ENCODE measurements around the gene FAM180A. TPM values are rescaled to one million over a fixed set of nuclear protein-coding genes. Genes with fewer than 3 reads are reported as not detected.

Gene FAM180A
- total RNA-seq, 1 experiment from 2014 or later, result not detected

DNA sequence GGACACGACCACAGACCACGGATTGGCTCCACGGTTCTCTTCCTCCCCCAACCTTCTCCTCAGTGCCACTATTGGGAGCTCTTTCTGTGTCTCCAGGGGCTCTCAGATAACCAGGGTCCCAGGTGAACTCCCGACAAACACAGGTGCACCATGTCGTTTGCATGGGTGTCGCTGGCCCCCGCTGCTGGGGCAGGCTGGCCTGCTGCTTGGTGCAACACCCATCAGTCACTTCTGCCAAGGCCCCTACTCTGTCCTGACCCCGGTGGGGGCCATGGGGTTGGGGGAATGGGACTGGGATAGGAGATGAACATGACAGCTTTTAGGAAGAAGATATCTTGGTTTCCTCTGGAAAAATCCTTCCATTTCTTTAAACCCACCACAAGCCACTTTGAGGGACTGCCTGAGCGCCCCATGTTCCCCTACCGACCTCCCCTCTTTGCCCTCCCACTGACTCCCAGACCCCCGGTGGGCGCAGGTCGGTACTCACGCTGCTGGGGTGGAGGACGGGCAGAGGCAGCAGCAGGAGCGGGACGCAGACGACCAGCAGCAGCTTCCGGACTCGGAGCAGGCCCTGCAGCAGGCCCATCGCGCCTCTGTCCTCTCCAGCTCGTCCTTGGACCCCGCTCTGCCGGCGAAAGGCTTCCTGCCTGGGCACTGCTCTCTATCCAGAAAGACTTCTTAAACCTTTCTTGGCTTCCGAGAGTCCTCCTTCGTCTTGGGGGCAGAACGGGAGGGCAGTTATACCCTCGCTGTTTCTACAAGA is 21.5 kb downstream of the FAM180A start:
- BruUV-seq (replicated peaks), result no TSS peak
- TF ChIP-seq, protein P1, sequence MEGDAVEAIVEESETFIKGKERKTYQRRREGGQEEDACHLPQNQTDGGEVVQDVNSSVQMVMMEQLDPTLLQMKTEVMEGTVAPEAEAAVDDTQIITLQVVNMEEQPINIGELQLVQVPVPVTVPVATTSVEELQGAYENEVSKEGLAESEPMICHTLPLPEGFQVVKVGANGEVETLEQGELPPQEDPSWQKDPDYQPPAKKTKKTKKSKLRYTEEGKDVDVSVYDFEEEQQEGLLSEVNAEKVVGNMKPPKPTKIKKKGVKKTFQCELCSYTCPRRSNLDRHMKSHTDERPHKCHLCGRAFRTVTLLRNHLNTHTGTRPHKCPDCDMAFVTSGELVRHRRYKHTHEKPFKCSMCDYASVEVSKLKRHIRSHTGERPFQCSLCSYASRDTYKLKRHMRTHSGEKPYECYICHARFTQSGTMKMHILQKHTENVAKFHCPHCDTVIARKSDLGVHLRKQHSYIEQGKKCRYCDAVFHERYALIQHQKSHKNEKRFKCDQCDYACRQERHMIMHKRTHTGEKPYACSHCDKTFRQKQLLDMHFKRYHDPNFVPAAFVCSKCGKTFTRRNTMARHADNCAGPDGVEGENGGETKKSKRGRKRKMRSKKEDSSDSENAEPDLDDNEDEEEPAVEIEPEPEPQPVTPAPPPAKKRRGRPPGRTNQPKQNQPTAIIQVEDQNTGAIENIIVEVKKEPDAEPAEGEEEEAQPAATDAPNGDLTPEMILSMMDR (IDR thresholded peaks at IDR 0.05), result no peak
- TF ChIP-seq, protein P2, sequence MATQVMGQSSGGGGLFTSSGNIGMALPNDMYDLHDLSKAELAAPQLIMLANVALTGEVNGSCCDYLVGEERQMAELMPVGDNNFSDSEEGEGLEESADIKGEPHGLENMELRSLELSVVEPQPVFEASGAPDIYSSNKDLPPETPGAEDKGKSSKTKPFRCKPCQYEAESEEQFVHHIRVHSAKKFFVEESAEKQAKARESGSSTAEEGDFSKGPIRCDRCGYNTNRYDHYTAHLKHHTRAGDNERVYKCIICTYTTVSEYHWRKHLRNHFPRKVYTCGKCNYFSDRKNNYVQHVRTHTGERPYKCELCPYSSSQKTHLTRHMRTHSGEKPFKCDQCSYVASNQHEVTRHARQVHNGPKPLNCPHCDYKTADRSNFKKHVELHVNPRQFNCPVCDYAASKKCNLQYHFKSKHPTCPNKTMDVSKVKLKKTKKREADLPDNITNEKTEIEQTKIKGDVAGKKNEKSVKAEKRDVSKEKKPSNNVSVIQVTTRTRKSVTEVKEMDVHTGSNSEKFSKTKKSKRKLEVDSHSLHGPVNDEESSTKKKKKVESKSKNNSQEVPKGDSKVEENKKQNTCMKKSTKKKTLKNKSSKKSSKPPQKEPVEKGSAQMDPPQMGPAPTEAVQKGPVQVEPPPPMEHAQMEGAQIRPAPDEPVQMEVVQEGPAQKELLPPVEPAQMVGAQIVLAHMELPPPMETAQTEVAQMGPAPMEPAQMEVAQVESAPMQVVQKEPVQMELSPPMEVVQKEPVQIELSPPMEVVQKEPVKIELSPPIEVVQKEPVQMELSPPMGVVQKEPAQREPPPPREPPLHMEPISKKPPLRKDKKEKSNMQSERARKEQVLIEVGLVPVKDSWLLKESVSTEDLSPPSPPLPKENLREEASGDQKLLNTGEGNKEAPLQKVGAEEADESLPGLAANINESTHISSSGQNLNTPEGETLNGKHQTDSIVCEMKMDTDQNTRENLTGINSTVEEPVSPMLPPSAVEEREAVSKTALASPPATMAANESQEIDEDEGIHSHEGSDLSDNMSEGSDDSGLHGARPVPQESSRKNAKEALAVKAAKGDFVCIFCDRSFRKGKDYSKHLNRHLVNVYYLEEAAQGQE (IDR thresholded peaks at IDR 0.05; ENCODE audit: insufficient read depth in 1 of 2, low read depth in 2 of 2, low read length in 1 of 2), result no peak
- TF ChIP-seq SIN3A (IDR thresholded peaks at IDR 0.05; ENCODE audit: borderline replicate concordance, insufficient read depth, low read depth, low read length), result no peak
- TF ChIP-seq TCF7L2 (IDR thresholded peaks at IDR 0.05; ENCODE audit: low read depth, low read length), result no peak
- no peak for TF ChIP-seq POLR2AphosphoS5 (IDR thresholded peaks at IDR 0.05; ENCODE audit: low read depth, low read length)
- Histone ChIP-seq H3K36me3 (ENCODE audit: control insufficient read depth, insufficient read depth, low read length) (no peaks in the 10 kb centered on the region), H3K9me3 (ENCODE audit: control insufficient read depth, insufficient read depth, low read depth, low read length) (no peaks in the 10 kb centered on the region), H3K27me3 (ENCODE audit: control insufficient read depth, insufficient read depth, low read length) (peaks cover 4% of the 10 kb centered on the region; the same call in 1 of the 2 replicates), H3K27ac (ENCODE audit: low read length) (no peak overlapping the region), H3K4me1 (ENCODE audit: control insufficient read depth, insufficient read depth, low read length) (no peaks in the 10 kb centered on the region), H3K4me3 (ENCODE audit: low read depth in 2 of 2, low read length in 2 of 2) (no peak overlapping the region)
- no peak for DNase-seq (ENCODE audit: low read depth, low spot score)
- ATAC-seq, result no peak
- ChIA-PET POLR2A (no interaction called here), CTCF (no interaction called here)
- in situ Hi-C loops (cut with HindIII; ENCODE audit: low pct_unique_long_range_greater_than_20kb, low sequenced_read_pairs) (no loop called here), intact Hi-C loops (cut with micrococcal nuclease; ENCODE audit: unreplicated experiment) (no loop called here)

DNA sequence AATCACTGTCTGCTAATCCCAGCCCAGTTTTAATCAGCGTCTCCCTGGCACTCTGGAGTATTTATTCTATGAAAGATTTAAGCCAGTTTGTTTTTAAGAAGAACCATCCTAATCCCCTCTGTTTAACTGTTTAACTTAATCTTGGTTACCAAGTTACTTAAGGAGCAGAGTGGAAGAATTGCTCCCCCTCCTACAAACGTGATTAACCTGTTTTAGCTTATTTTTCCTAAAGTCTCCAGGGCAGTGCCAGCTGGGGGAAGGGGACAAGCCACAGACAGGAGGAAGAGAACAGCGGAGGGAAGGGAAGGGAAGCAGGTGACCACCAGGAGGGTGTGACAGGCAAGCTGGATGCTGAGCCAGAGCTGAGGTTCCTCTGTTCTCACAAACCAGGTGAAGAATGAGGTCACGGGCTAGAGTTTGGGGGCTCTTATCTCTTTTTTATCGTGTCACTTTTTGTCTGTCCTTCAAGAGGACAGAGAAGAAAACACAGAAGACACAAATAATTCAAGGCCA is 22.3 kb downstream of the FAM180A start:
- Histone ChIP-seq H3K36me3 (ENCODE audit: control insufficient read depth, insufficient read depth, low read length) (no peaks in the 10 kb centered on the region), H3K4me1 (ENCODE audit: control insufficient read depth, insufficient read depth, low read length) (no peaks in the 10 kb centered on the region), H3K9me3 (ENCODE audit: control insufficient read depth, insufficient read depth, low read depth, low read length) (no peaks in the 10 kb centered on the region), H3K4me3 (ENCODE audit: low read depth in 2 of 2, low read length in 2 of 2) (no peak overlapping the region), H3K27me3 (ENCODE audit: control insufficient read depth, insufficient read depth, low read length) (peaks cover 4% of the 10 kb centered on the region; the same call in 1 of the 2 replicates), H3K27ac (ENCODE audit: low read length) (no peak overlapping the region)
- no peak for ATAC-seq
- no TSS peak for BruUV-seq (replicated peaks)
- no peak for DNase-seq (ENCODE audit: low read depth, low spot score)
- POLR2A ChIA-PET, result no interaction called here
- in situ Hi-C loops (cut with HindIII; ENCODE audit: low pct_unique_long_range_greater_than_20kb, low sequenced_read_pairs) (no loop called here), intact Hi-C loops (cut with micrococcal nuclease; ENCODE audit: unreplicated experiment) (no loop called here)
- no peak for TF ChIP-seq TCF7L2 (IDR thresholded peaks at IDR 0.05; ENCODE audit: low read depth, low read length)
- no peak for TF ChIP-seq SIN3A (IDR thresholded peaks at IDR 0.05; ENCODE audit: borderline replicate concordance, insufficient read depth, low read depth, low read length)
- TF ChIP-seq, protein P2 (IDR thresholded peaks at IDR 0.05; ENCODE audit: insufficient read depth in 1 of 2, low read depth in 2 of 2, low read length in 1 of 2), result no peak
- TF ChIP-seq, protein P1 (IDR thresholded peaks at IDR 0.05), result no peak
- no peak for TF ChIP-seq POLR2AphosphoS5 (IDR thresholded peaks at IDR 0.05; ENCODE audit: low read depth, low read length)
- CTCF ChIA-PET, result no interaction called here

All from Panc1 (cell line).